NCI-H1092 (cell line): Measurements from ENCODE around the gene RASGRP3.

Source experiments
- DNase-seq: peaks from one replicate; lab custom pipeline; 2025; lab: John Stamatoyannopoulos, UW

Gene RASGRP3

DNA sequence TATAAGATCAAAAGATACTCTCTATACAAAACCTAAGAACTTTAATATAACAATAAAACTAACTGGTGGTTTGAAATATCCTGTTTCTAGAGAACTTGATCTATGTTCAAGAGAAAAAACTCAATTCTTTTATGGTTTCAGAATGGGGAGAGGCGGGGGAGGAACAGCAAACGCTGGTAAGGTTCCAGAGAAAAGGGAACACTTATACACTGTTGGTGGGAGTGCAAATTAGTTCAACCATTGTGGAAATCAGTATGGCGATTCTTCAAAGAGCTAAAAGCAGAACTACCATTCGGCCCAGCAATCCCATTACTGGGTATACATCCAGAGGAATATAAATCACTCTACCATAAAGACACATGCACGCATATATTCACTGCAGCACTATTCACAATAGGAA lies 105.4 kb downstream of the RASGRP3 start:
- no peak for DNase-seq

GRCh38 chr2:33583194-33583938 lies 106.9 kb downstream of the RASGRP3 start:
- no peak for DNase-seq

- no peak for DNase-seq
Observed at GRCh38 chr2:33586766-33587165, 110.3 kb downstream of the RASGRP3 start.

GRCh38 chr2:33588232-33588631 lies 111.8 kb downstream of the RASGRP3 start:
- DNase-seq = no peak

GRCh38 chr2:33589444-33589843 lies 113.0 kb downstream of the RASGRP3 start:
- no peak for DNase-seq

DNA sequence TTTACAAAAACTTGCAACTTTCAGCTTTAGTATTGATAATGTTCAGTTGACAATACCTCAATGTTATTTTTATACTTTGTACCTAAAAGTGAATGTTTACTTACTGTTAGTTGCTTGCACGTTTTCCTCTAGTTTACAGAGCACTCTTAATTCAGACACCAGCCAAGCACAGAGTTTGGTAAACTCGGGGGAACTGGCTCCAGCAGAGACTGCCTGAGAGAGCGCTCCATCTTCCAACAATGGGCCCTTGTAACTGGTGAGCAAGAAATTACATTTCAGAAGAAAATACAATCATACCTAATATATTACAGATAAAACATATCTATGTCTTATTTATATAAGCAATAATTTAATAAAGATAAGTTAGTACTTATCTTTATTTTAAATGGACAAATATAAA lies 118.9 kb downstream of the RASGRP3 start:
- no peak for DNase-seq

- no peak for DNase-seq
Observed at GRCh38 chr2:33597026-33597425, 120.6 kb downstream of the RASGRP3 start.

- no peak for DNase-seq
Observed at GRCh38 chr2:33598561-33599174, 122.2 kb downstream of the RASGRP3 start.

DNA sequence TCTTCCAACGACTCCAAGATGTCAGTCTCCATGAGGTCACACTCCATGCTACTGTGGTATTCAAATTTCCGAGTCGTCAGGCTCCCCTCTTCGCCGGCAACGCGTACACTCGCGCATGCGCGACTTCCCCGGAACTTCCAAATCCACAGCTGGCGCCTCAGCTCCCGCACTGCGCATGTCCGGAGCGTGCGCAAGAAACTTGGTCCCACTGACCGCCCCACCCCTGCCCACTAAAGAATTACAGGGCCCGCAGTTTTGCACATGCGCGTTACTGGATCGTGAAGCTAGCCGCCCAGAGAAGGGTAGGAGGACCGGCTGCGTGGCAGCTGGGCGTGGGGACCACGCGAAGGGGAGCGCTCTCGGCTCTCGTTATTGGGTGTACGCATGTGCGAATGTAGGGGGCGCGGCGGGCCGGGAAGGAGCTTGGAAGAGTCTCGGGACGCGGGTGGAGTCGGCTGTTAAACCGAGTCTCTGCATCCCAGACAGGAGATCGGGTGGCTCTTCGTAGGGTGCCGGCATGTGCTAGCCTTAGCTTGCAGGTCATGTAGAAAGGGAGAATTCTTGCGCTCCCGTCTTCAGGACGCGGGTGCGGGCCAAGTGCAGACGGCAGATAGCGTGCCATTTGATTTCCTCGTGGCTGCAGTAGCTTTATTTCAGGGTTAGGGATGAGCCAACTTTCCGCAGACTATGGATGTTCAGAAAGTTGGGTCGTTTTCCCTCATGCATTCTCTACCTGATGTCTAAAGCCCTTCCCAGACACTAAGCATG lies 122.9 kb downstream of the RASGRP3 start, which contains the start of gene FAM98A:
Gene FAM98A, minus strand, starts transcription at position 125 of the 768 bp plus-strand sequence. Its CDS starts 78 bp downstream, at position 47.
- peak; percentile 96 for DNase-seq

- no peak for DNase-seq
Observed at GRCh38 chr2:33599943-33600192, 123.4 kb downstream of the RASGRP3 start.

GRCh38 chr2:33602201-33602830 lies 125.9 kb downstream of the RASGRP3 start:
- DNase-seq = no peak

DNA sequence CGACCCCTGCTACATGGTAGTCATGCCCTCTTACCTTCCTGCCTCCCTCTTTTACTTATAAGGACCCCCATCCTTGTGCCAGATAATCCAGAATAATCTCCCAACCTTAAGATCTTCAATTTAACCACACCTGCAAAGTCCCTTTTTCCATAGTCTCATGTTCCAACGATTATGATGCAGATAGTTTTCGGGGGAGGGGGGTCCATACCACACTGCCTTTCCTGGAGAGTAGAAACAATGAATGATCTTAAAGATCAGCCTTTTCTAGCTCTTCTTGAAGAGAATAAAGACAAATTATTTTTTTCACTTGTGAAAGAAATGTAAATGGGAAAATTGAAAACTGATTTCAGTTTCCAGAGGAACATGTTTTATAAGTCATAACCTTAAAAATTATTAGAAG lies 127.0 kb downstream of the RASGRP3 start:
- DNase-seq = no peak

GRCh38 chr2:33605056-33605455 lies 128.6 kb downstream of the RASGRP3 start:
- DNase-seq = no peak

DNA sequence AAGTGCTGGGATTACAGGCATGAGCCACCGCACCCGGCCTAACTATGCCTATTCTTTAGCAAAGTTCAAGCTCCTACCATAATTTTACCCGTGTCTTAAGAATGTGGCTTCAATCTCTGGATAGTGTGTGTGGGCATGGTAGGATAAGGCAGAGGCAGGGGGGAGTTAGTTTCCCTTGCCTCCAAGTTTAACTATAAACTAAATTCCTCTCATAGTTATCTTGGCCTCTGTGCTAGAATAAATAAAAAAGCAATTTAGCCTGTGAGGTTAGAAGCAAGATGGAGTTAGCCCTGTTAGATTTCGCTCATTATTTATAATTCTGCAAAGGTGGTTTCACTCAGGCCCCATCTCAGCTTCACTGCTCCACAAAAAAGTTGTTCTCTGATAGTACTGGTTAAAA lies 129.7 kb downstream of the RASGRP3 start:
- DNase-seq = no peak

DNA sequence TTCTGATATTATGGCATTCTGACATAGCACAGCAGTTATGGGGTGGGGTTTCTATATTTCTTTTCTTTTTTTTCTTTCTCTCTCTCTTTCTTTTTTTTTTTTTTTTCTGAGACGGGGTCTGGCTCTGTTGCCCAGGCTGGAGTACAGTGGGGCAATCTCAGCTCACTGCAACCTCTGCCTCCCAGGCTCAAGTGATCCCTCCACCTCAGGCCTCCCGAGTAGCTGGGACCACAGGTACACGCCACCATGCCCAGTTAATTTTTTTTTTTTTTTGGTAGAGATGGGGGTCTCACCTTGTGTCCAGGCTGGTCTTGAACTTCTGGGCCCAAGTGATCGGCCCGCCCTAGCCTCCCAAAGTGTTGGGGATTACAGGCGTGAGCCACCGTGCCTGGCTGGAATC lies 130.2 kb downstream of the RASGRP3 start:
- no peak for DNase-seq

GRCh38 chr2:33607251-33607721 lies 130.8 kb downstream of the RASGRP3 start:
- DNase-seq = no peak

- DNase-seq = no peak
Observed at GRCh38 chr2:33607905-33608304, 131.5 kb downstream of the RASGRP3 start.

GRCh38 chr2:33614190-33614589 lies 137.7 kb downstream of the RASGRP3 start:
- DNase-seq = no peak
